ENCODE data around the gene EXO1. TPM values are rescaled to one million over a fixed set of nuclear protein-coding genes. Genes with fewer than 3 reads are reported as not detected.

The EXO1 gene
- total and polyA plus RNA-seq, 11 donors, result 0.07 to 4.1 (median 0.55) TPM; not detected in 5

DNA sequence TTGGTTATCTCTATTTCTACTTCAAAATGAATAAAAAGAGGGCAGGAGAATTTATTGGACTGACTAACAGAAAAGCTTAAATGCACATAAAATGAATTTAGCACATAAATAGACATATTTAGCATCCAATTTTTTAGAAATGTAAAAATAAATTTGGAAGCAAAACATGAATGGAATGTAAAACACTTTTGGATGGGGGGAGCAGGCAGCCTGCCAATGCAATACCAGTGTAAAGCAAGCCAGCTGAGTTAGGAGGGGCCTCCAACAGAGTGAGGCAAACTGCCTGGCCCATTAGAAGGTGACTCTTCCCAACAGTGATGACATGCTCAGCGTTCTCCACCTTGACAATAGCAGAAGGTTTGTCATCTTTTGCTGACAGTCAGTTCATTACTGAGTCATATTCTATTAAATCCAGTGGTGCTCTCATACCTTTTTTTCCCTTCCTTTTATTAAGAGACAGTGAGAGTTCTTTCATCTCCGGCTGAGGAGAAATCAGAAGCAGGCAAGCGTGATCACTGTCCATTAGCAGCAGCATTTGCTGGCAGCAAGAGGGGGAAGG is 19.5 kb upstream of the EXO1 start:
- Histone ChIP-seq H3K9me3 (no peaks in the 10 kb centered on the region), H3K4me1 (peaks cover 0 to 8% (median 0%) of the 10 kb centered on the region in 12 donors), H3K36me3 (no peaks in the 10 kb centered on the region), H3K4me3 (no peak overlapping the region), H3K27me3 (peaks cover 0 to 8% (median 0%) of the 10 kb centered on the region in 9 donors), H3K27ac (no peak overlapping the region)
- peak in 1 of 5 donors; percentile 23 for DNase-seq
- peak in 1 of 4 donors; percentile 47 for ATAC-seq
- WGBS, 4 donors, result 29 to 45% (median 44%) methylated on average over 3 of the region's 3 CpGs
- TF ChIP-seq, protein P1, sequence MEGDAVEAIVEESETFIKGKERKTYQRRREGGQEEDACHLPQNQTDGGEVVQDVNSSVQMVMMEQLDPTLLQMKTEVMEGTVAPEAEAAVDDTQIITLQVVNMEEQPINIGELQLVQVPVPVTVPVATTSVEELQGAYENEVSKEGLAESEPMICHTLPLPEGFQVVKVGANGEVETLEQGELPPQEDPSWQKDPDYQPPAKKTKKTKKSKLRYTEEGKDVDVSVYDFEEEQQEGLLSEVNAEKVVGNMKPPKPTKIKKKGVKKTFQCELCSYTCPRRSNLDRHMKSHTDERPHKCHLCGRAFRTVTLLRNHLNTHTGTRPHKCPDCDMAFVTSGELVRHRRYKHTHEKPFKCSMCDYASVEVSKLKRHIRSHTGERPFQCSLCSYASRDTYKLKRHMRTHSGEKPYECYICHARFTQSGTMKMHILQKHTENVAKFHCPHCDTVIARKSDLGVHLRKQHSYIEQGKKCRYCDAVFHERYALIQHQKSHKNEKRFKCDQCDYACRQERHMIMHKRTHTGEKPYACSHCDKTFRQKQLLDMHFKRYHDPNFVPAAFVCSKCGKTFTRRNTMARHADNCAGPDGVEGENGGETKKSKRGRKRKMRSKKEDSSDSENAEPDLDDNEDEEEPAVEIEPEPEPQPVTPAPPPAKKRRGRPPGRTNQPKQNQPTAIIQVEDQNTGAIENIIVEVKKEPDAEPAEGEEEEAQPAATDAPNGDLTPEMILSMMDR (IDR thresholded peaks at IDR 0.05), result no peak
- no peak for TF ChIP-seq POLR2A (IDR thresholded peaks at IDR 0.05)
- intact Hi-C loops (cut with DNase I), result loop anchor here in 1 of 10 donors (5.0 kb wide), 1 partner anchor 216 kb away; no protein-coding TSS in a partner anchor

DNA sequence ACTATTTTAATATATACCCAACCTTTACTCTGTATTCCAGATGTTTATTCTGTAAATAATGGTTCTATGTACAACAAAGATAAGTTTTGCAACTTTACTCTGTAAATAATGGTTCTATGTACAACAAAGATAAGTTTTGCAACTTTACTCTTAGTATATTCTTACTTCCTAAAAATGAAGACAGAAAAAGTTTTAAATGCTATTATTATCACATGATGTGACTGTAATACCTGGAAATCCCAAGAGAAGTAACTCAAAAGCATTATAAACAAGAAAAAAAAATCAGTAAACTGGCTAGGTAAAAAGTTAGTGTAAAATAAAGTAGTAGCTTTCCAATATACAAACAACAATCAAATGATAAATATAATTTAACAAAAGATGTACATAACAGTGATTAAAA is 18.5 kb upstream of the EXO1 start:
- TF ChIP-seq, protein P1 (IDR thresholded peaks at IDR 0.05), result no peak
- no peak for TF ChIP-seq POLR2A (IDR thresholded peaks at IDR 0.05)
- Histone ChIP-seq H3K4me3 (no peak overlapping the region), H3K9me3 (no peaks in the 10 kb centered on the region), H3K27me3 (peaks cover 0 to 8% (median 0%) of the 10 kb centered on the region in 9 donors), H3K4me1 (peaks cover 0 to 8% (median 0%) of the 10 kb centered on the region in 12 donors), H3K36me3 (no peaks in the 10 kb centered on the region), H3K27ac (no peak overlapping the region)
- no peak for ATAC-seq
- intact Hi-C loops (cut with DNase I), result loop anchor here in 1 of 10 donors (5.0 kb wide), 1 partner anchor 217 kb away; no protein-coding TSS in a partner anchor
- DNase-seq, result no peak

DNA sequence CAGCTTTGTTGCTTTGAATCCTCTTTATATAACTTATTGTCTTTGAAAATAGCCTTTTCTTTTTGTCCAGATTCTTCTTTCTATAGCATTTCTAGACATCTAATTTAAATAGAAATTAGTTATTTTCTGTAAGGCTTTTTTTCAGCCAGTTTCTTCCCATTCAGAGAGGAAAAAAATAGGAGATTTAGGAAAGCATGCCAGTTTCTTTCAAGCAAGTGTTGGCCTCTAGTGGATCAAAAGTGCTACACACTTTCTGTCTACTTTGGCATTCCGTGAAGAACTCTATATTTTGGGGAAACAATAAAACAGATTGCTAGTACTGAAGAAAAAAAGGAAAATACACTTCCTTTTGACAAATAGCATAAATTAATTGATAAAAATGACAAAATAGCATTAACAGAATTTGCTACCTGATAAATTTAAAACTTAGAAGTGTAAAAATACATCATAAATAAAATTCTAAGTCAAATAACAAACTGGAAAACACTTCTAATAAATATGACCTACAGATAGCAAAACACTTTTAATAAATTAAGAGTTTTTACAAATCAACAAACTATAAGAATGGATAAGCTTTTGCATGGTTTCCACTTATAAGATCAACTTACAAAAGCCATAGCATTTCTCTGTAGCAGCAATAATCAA is 13.1 kb upstream of the EXO1 start:
- Histone ChIP-seq H3K27me3 (peaks cover 0 to 8% (median 0%) of the 10 kb centered on the region in 9 donors), H3K4me1 (peaks cover 0 to 4% (median 0%) of the 10 kb centered on the region in 12 donors), H3K36me3 (no peaks in the 10 kb centered on the region), H3K27ac (no peak overlapping the region), H3K4me3 (no peak overlapping the region), H3K9me3 (no peaks in the 10 kb centered on the region)
- TF ChIP-seq, protein P1 (IDR thresholded peaks at IDR 0.05), result peak in 11 of 12 donors; percentile 25 to 62 (median 41)
- no peak for TF ChIP-seq POLR2A (IDR thresholded peaks at IDR 0.05)
- intact Hi-C loops (cut with DNase I), result loop anchor here in 8 of 10 donors (5.0 to 10.0 kb wide), 3 partner anchors 220 to 300 kb away; partner anchors contain the start of gene KMO (in 3 of the 8)
- ATAC-seq (no peak), DNase-seq (no peak)
- WGBS, 4 donors, result 2 to 5% (median 3%) methylated on average over 1 of the region's 1 CpG

DNA sequence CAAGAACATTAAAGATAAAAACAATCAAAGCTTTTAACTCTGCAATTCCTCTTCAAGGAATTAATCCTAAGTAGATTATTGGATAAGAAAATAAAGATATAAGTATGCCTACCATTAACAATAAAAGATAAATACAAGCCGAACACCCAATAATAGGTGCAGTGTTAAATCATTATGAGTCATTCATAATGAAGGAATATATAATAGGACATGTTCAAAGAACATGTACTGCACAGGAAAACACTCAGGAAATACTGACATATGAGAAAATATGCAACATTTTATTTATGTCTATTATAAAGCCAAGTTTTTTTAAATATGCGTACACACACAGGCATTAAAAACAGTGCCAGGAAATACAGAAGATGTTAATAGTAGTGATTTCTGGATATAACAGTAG is 11.1 kb upstream of the EXO1 start:
- no peak overlapping the region for H3K27ac ChIP-seq
- H3K9me3 ChIP-seq, result no peaks in the 10 kb centered on the region
- H3K36me3 ChIP-seq, result no peaks in the 10 kb centered on the region
- WGBS, 4 donors, result 61 to 89% (median 73%) methylated on average over 2 of the region's 2 CpGs
- ATAC-seq, result no peak
- intact Hi-C loops (cut with DNase I), result loop anchor here in 6 of 10 donors (5.0 to 10.0 kb wide), 3 partner anchors 222 to 302 kb away; partner anchors contain the start of gene KMO (in 3 of the 6)
- TF ChIP-seq POLR2A (IDR thresholded peaks at IDR 0.05), result no peak
- TF ChIP-seq, protein P1 (IDR thresholded peaks at IDR 0.05), result no peak
- no peak overlapping the region for H3K4me3 ChIP-seq
- DNase-seq, result no peak
- peaks cover 0 to 4% (median 0%) of the 10 kb centered on the region in 12 donors for H3K4me1 ChIP-seq
- H3K27me3 ChIP-seq, result peaks cover 0 to 8% (median 0%) of the 10 kb centered on the region in 9 donors
